ENCODE measurements around the gene TAS2R60.

DNA sequence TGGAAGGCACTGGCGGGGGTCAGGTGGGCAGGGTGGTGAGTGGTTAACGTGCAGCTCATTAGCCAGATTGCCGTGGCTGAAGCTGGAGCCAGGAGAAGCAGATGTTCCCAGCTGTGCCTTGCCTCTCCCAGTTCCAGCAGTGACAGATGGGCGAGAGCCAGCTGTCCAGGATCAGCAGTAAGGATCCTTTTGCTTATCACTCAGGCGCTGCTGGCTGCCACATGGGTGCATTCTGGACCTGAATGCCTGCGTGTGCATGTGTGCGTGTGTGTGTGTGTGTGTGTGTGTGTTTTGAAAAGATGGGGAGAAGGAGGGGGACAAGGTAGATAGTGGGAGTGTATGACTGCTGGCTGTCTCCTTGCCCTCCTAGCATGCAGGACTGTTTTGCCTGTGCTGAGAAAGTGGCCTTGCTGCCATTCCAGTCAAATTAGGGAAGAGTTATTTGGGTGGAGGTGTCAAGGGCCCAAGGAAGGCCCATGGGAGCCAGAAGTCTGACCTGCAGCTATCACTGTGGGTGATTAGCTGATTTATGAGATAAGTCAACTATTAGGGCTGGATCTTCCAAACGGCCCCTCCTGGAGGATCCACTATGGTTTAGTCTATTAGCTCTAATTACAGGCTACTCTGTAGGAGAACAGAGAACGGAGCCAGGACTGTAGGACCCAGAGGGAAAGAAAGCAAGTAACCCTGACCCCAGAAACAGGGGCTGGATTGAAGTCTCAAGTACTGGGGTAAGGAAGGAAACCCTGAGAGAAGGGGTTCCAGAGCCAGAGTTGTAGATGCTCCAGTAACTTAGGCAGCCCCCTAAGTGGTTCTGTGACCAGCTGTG is 37.9 kb upstream of the TAS2R60 start:
- no peak for TF ChIP-seq POLR2AphosphoS5 (IDR thresholded peaks at IDR 0.05; ENCODE audit: insufficient read depth in 1 of 2, low read depth in 1 of 2)
- TF ChIP-seq, protein P1, sequence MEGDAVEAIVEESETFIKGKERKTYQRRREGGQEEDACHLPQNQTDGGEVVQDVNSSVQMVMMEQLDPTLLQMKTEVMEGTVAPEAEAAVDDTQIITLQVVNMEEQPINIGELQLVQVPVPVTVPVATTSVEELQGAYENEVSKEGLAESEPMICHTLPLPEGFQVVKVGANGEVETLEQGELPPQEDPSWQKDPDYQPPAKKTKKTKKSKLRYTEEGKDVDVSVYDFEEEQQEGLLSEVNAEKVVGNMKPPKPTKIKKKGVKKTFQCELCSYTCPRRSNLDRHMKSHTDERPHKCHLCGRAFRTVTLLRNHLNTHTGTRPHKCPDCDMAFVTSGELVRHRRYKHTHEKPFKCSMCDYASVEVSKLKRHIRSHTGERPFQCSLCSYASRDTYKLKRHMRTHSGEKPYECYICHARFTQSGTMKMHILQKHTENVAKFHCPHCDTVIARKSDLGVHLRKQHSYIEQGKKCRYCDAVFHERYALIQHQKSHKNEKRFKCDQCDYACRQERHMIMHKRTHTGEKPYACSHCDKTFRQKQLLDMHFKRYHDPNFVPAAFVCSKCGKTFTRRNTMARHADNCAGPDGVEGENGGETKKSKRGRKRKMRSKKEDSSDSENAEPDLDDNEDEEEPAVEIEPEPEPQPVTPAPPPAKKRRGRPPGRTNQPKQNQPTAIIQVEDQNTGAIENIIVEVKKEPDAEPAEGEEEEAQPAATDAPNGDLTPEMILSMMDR (IDR thresholded peaks at IDR 0.05), result no peak
- no peak for TF ChIP-seq POLR2A (IDR thresholded peaks at IDR 0.05)

Data from vagina (tissue), 2 donors.